HG03469 (cell line): Measurements from ENCODE around the gene AMFR.

Experiments
- ATAC-seq: cut with Tn5 transposase; IDR thresholded peaks from one replicate; pipeline ENCODE4 v1.9.1; 2021; ENCODE audit warnings: mild to moderate bottlenecking, moderate library complexity, moderate number of reproducible peaks; ENCODE audit not compliant: unreplicated experiment

Gene AMFR

GRCh38 chr16:56349711-56350161, 75.6 kb downstream of the AMFR start:
- ATAC-seq = no peak

GRCh38 chr16:56349086-56349415, 76.3 kb downstream of the AMFR start:
- ATAC-seq = no peak

DNA sequence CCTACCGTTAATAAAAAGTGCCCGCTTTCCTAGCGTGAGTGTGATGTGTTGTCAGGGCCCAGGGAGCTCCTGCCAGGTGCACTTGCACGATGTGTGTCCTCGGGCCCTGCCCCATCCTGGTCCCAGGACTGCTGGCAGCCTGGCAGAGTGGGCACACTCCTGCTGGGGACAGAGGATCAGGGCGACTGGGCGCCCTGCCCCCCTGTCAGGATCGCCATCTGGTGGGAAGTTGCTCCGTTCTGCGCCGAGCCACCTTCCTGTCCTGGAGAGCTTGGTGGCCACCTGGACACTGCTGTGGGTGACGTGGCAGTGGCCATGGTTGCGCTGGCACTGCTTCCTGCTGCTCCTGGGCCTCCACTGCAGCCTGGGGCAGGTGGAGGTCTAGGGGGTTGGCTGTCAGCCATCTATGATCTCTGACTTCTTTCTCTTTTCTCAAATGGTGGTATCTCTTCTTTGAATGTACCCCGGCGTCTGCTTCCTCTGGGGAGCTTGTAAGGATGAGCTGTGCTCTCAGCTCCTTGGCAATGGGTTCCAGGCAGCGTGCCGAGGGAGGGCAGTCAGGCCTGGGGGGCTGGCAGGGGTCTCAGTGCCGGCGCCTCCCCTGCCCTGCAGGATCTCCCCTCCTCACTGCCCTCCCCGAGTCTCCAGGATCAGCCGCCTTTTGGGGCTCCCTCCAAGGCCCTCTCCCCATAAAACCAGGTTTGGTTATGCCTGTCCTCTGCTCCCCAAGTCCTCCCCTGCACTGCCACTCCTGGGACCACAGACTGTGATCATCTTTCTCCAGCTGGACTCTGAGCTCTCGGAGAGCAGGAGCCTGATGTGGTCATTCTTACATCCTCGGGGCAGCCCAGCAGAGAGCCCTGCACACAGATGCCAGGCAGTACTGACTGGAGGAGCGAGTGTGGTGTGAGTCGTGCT, 76.9 kb downstream of the AMFR start:
- no peak for ATAC-seq

GRCh38 chr16:56347670-56348069, 77.7 kb downstream of the AMFR start:
- no peak for ATAC-seq

GRCh38 chr16:56347166-56347565, 78.2 kb downstream of the AMFR start:
- ATAC-seq = no peak

- no peak for ATAC-seq
Measured at GRCh38 chr16:56346131-56346890, 79.0 kb downstream of the AMFR start.

DNA sequence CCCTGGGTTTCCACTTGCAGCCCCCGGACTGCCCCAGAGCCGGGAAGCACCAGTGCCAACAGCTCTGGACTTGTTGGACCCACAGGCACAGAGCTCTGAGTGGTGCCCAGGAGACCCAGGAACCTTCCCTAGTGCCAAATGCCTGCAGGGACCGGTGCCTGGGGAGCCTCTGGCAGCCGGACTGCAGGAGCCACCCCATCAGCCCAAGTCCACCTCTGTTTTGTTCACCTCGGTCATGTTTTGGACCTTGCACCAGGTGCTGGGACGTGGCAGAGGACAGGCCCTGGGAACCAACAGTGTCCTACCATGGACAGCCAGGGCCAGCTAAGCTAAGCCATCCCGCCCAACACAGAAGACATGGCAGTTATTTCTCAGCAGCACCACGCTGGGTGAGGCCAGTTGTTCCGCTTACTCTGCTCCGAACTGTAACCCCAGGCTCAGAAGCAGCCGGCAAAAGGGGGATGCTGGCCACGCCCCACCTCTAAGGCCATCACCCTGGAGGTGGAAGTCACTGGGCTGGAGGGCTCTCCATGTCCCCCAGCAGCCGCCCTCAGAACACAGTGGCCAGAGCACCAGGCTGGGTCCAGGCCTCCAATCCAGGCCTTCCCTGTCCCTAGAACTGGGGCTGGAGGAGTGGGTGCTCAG, 79.8 kb downstream of the AMFR start:
- no peak for ATAC-seq

DNA sequence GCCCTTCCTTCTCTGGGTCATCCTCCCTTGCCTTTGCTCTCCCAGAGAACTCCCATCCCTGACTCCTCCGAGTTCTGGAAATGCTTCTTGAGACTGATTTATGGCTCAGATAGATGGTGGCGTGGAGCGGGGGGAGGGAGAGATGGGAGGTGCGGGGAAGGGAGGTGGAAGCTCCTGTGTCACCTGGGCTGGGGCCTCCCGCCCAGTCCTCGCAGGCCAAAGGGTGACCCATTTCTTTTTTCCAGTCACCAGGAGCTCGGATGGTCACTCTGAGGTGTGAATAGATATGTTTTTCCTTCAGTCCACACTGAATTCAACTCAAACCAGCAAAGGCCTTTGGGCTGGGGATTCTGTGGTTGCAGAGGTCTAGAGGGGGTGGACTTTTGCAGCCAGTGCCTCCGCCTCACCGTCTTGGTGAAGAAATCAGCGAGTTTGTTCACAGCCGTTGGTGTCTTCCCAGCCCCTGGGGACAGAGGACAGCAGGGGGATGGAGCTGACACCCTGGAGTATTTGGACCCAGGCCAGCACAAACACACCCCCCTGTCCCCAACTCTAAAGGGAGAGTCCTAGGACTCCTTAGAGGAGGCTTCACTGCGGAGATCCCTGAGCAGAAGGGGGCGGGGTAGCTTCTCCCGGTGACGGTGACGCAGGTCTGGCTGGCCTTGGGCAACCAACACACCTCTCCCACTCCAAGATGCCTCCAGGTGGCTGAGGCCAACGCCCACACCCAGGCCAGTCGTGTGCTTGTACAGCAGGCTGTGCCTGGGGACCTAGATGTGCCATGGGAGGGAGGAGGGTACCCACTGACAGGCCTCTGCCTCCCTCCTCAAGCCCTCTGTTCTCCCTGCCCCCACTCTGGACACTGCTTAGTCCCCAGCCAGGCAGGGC, 80.6 kb downstream of the AMFR start:
- ATAC-seq = no peak

- ATAC-seq = no peak
Measured at GRCh38 chr16:56343661-56344517, 81.5 kb downstream of the AMFR start.

- no peak for ATAC-seq
Measured at GRCh38 chr16:56341656-56342399, 83.5 kb downstream of the AMFR start.

DNA sequence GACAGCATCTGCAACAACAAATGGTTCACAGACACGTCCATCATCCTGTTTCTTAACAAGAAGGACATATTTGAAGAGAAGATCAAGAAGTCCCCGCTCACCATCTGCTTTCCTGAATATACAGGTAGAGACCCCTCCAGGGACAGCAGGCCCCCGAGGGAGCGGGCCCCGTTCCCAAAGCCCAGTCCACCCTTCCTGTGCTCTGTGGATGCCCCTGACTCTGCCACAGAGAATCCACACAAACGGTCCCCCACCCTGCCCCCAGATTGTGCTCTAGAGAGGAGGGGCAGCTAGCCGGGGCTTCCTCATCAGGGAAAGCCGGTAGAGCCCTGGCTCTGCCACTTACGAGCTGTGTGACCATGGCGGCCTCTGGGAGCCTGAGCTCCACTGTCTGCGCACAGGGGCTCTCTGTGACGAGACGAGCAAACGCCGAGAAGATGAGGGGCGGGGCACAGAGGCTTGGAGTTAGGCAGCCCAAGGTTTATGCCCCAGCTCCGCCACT, 84.4 kb downstream of the AMFR start:
- no peak for ATAC-seq

GRCh38 chr16:56340416-56340815, 84.9 kb downstream of the AMFR start:
- no peak for ATAC-seq

GRCh38 chr16:56339431-56340195, 85.7 kb downstream of the AMFR start:
- no peak for ATAC-seq

- no peak for ATAC-seq
Measured at GRCh38 chr16:56338566-56339318, 86.6 kb downstream of the AMFR start.

DNA sequence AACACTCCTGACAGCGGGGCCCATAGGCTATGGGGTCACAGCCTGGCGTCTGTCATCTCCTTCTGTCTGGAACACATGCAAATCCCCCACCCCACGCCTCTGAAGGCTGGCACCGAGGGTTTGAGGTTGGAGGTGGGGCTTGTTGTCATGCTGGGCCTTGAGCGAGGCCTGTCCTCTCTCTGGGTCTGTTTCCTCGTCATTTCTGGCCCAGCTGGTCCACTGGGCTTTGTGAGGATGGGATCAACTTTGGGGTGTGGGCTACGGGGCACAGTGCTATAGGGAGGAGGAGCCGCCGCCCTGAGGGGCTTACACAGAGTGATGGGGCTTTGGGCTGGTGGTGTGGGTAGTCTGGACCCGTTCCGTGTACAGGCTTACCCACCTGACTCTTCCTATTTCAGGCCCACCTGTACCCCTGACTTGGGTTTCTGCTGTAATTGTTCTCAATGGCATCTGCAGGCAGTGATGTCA, 87.5 kb downstream of the AMFR start:
- ATAC-seq = no peak

- no peak for ATAC-seq
Measured at GRCh38 chr16:56337131-56337857, 88.1 kb downstream of the AMFR start.
